T47D (cell line): ENCODE data around the gene SMG9.
A peak's percentile ranks its signal among the peaks of the same experiment; 100 is the strongest.

Experiments used
- DNase-seq, 2 experiments: peaks; one replicate each; pipeline versions ENCODE4 v3.0.0 to v3.0.0-alpha.2; 2011 to 2012; ENCODE audit warnings: low read depth in 1 of 2, low spot score in 1 of 2
- JUND ChIP-seq: IDR thresholded peaks from 2 replicates; pipeline ENCODE4 v1.6.1; 2012; ENCODE audit warnings: low read depth
- in situ Hi-C: cut with HindIII; loops from 2 replicates; pipeline ENCODE4 v1.10.0; 2016; ENCODE audit warnings: low sequenced_read_pairs, low pct_unique_long_range_greater_than_20kb

Gene SMG9

GRCh38 chr19:43784981-43785808 is 30.4 kb upstream of the SMG9 start:
- in situ Hi-C loops, result no loop called here
- peak; percentile 64 to 73 for DNase-seq
- no peak for TF ChIP-seq JUND

- in situ Hi-C loops, result no loop called here
- no peak for DNase-seq
- TF ChIP-seq JUND, result no peak
Observed at GRCh38 chr19:43784241-43784980, 29.6 kb upstream of the SMG9 start.

DNA sequence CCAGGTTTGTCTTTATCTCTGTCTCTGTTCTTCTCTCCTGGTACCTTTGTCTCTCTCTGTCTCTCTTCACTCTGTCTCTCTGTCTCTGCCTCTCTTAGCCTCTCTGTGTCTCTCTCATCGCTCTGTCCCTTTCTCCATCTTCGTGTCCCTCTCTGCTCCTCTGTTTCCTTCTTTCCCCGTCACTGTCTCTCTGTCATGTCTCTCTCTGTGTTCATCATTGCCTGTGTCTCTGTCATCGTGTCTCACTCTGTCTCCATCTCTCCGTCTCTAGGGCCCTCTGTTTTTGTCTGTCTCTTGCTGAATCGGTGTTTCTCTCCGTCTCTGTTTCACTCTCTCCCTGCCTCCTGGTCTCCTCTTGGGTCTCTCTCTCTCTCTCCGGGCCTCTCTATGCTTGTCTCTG is 28.9 kb upstream of the SMG9 start:
- no peak for DNase-seq
- in situ Hi-C loops, result no loop called here
- TF ChIP-seq JUND, result no peak

GRCh38 chr19:43782689-43783231 is 28.0 kb upstream of the SMG9 start:
- in situ Hi-C loops, result no loop called here
- DNase-seq, result no peak
- no peak for TF ChIP-seq JUND

DNA sequence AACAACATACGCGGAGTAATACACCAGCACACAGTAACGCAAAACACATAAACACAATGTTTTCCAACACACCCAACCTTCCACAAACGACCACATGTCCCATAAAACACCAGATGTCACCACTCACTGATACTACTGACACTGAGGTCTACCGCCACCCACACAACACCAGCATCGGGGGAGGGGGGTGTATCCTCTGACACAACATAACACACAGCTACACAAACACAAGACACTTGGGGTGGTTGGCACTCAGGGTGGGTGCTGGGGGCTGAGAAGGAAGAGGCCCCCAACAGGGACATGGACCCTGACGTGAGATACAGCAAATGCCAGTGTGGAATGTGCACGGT is 27.5 kb upstream of the SMG9 start:
- in situ Hi-C loops, result no loop called here
- no peak for DNase-seq
- TF ChIP-seq JUND, result no peak

- no peak for DNase-seq
- TF ChIP-seq JUND, result no peak
- in situ Hi-C loops, result no loop called here
Observed at GRCh38 chr19:43781630-43782310, 27.0 kb upstream of the SMG9 start.

DNA sequence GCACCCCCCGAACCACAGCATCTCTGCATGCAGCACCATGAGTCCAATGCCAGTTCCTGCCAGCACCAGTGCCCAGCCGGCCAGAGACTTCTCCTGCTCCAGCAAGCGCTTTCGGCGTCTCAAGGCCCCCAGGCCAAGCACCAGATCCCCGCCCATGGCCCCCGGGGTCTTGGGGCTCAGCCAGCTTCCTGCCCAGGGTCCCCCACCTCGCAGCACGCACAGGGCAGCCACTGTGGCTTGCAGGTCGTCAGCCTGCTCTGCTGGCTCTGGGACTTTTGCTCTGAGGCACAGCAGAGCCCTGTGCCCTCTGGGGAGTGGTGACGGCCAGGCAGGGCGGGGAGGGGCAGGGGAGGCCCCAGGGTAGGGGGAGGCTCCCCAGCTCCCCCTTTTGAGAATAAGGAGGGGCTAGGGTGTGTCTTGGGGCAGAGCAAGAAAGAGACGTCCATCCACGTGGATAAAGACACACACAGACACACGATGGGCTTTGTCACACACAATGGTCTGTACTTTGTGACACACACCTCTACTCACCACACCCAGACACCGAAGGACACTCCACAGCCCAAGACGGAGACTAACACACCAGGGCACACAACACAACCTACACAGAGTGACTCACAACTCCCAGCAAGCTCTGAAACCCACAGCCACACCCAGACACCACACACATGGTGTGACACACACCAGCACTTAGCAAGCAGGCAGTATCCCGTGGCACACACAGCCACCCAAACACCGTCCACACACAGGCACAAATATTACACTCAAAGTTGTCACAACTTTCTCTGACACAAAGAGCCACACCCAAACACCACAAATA is 26.2 kb upstream of the SMG9 start, which contains the start of gene KCNN4:
Gene KCNN4, minus strand, starts transcription at position 268 of the 820 bp plus-strand sequence. Its CDS starts 112 bp downstream, at position 156.
- in situ Hi-C loops, result no loop called here
- no peak for TF ChIP-seq JUND
- DNase-seq, result no peak

DNA sequence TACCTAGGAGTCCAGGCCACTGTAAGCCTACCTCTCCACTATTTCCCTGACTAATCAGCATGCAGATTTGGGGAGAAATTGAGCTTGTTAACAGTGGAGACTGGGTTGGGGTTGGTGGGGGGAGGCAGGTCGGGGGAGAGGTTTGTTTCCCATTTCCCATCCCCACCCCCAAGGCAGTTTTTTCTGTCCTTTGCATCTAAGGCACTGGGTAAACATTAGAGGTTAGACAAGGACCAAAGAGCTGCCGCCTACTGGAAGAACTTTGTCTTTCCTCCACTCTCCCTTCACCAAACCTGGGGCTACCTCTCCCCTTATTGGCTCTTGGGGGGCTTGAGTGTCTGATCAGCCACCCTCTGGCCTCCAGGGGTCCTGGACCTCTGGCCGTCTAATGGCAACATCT is 25.1 kb upstream of the SMG9 start:
- no peak for DNase-seq
- TF ChIP-seq JUND, result no peak
- in situ Hi-C loops, result no loop called here

GRCh38 chr19:43779147-43779819 is 24.5 kb upstream of the SMG9 start:
- TF ChIP-seq JUND, result no peak
- in situ Hi-C loops, result no loop called here
- DNase-seq, result no peak

- no peak for TF ChIP-seq JUND
- no peak for DNase-seq
- in situ Hi-C loops, result no loop called here
Observed at GRCh38 chr19:43778651-43779050, 23.9 kb upstream of the SMG9 start.

- no peak for TF ChIP-seq JUND
- no peak for DNase-seq
- in situ Hi-C loops, result no loop called here
Observed at GRCh38 chr19:43777163-43777695, 22.5 kb upstream of the SMG9 start.
